ENCODE data around the gene MAD2L2.

GRCh38 chr1:11708554-11709350 lies 27.8 kb upstream of the MAD2L2 start:
- TF ChIP-seq CTCF (IDR thresholded peaks at IDR 0.05) = no peak
- TF ChIP-seq POLR2AphosphoS5 (IDR thresholded peaks at IDR 0.05) = no peak
- TF ChIP-seq POLR2A (IDR thresholded peaks at IDR 0.05) = no peak
